SK-N-DZ (cell line): ENCODE data around the gene DCLK2.

Experiments used
- DNase-seq: peaks from one replicate; pipeline ENCODE4 v3.0.0-alpha.2; 2015; ENCODE audit warnings: low spot score

DCLK2 gene

GRCh38 chr4:150259861-150260567 is 181.8 kb downstream of the DCLK2 start:
- DNase-seq = peak; percentile 52

GRCh38 chr4:150261571-150261970 is 183.3 kb downstream of the DCLK2 start:
- no peak for DNase-seq

GRCh38 chr4:150262611-150263010 is 184.4 kb downstream of the DCLK2 start:
- DNase-seq = no peak

- DNase-seq = no peak
Observed at GRCh38 chr4:150264595-150265161, 186.4 kb downstream of the DCLK2 start.

GRCh38 chr4:150265806-150266205 is 187.6 kb downstream of the DCLK2 start:
- DNase-seq = no peak

GRCh38 chr4:150268444-150268843 is 190.2 kb downstream of the DCLK2 start:
- no peak for DNase-seq

- no peak for DNase-seq
Observed at GRCh38 chr4:150278206-150278605, 200.0 kb downstream of the DCLK2 start.

- no peak for DNase-seq
Observed at GRCh38 chr4:150280081-150280895, 202.0 kb downstream of the DCLK2 start.

GRCh38 chr4:150280975-150281374 is 202.7 kb downstream of the DCLK2 start:
- no peak for DNase-seq

- no peak for DNase-seq
Observed at GRCh38 chr4:150283689-150284088, 205.4 kb downstream of the DCLK2 start.

- DNase-seq = no peak
Observed at GRCh38 chr4:150286656-150287055, 208.4 kb downstream of the DCLK2 start.

- no peak for DNase-seq
Observed at GRCh38 chr4:150289198-150289597, 211.0 kb downstream of the DCLK2 start.

GRCh38 chr4:150289881-150290280 is 211.6 kb downstream of the DCLK2 start:
- DNase-seq = no peak

GRCh38 chr4:150297861-150298474 is 219.7 kb downstream of the DCLK2 start:
- DNase-seq = peak; percentile 63

GRCh38 chr4:150299816-150300215 is 221.6 kb downstream of the DCLK2 start:
- DNase-seq = no peak

- DNase-seq = no peak
Observed at GRCh38 chr4:150302553-150302952, 224.3 kb downstream of the DCLK2 start.

GRCh38 chr4:150305995-150306394 is 227.8 kb downstream of the DCLK2 start:
- peak; percentile 15 for DNase-seq

- no peak for DNase-seq
Observed at GRCh38 chr4:150306719-150307118, 228.5 kb downstream of the DCLK2 start.
